ENCODE measurements around the gene MBNL2. TPM values are rescaled to one million over a fixed set of nuclear protein-coding genes. Genes with fewer than 3 reads are reported as not detected.

The MBNL2 gene
- total and polyA plus RNA-seq, 10 of the 15 experiments (the other 5 are each of a cell fraction or from before 2014, with no cell fraction given) = 1.6 to 9.7 (median 6.7) TPM

DNA sequence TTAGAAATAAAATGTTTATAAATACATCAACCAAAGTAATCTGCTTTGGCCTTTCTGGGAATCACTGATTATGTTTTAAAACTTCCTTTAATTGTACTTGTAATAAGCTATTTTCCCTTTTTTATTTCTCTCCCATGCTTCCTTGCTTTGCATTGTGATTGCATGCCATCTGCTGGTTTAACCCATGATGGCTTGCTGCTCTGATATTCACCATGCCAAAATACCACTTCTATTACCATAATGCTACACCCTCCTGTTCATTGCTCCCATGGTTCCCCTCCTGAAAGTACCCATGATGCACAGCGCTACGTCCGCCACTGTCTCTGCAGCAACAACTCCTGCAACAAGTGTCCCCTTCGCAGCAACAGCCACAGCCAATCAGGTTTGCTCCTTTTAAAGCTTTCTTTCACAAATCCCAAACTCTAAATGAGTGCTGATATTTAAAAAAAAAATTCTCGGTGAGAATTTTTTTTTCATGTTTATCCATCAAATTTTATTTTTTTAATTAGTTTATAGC is 144.1 kb downstream of the MBNL2 start:
- H3K4me1 ChIP-seq (ENCODE audit: control insufficient read depth, insufficient read depth, low read length) = peaks cover 3% of the 10 kb centered on the region; the same call in 1 of the 2 replicates
- no peak overlapping the region for H3K4me2 ChIP-seq (ENCODE audit: control insufficient read depth, insufficient read depth)
- H2AFZ ChIP-seq (ENCODE audit: control insufficient read depth, low read depth, low read length) = no peak overlapping the region
- intact Hi-C loops (cut with micrococcal nuclease; ENCODE audit: unreplicated experiment) = loop anchor here (10.0 kb wide), 1 partner anchor 209 kb away; no protein-coding TSS in a partner anchor
- H4K20me1 ChIP-seq (ENCODE audit: control insufficient read depth, insufficient read depth) = no peaks in the 10 kb centered on the region
- H3K4me3 ChIP-seq = no peak overlapping the region
- ChIA-PET CTCF (interaction anchor here (1.0 to 1.6 kb wide), 3 partner anchors 15 to 151 kb away, joined by 3 to 4 read pairs (median 3); no protein-coding TSS in a partner anchor), RAD21 (ENCODE audit: unreplicated experiment) (no interaction called here), POLR2A (no interaction called here), SMC1A (ENCODE audit: uncharacterized antibody, unreplicated experiment) (interaction anchor here (0.6 kb wide), 1 partner anchor 31 kb away, joined by 3 read pairs; no protein-coding TSS in a partner anchor)
- ATAC-seq = no peak
- H3K27me3 ChIP-seq (replicated peaks in 1 of 2; ENCODE audit: control insufficient read depth in 2 of 2, insufficient read depth in 2 of 2, low read length in 1 of 2) = no peaks in the 10 kb centered on the region
- H3K79me2 ChIP-seq (ENCODE audit: control insufficient read depth, insufficient read depth, low read length) = no peaks in the 10 kb centered on the region
- H3K36me3 ChIP-seq (ENCODE audit: control insufficient read depth in 2 of 2, insufficient read depth in 2 of 2, low read length in 1 of 2) = no peaks in the 10 kb centered on the region; a peak in 1 of 4 replicates
- TF ChIP-seq TBL1XR1 (IDR thresholded peaks at IDR 0.05; ENCODE audit: low read depth, low read length) (no peak), RAD21 (IDR thresholded peaks at IDR 0.05; ENCODE audit: insufficient read depth, low read depth, low read length) (peak; percentile 23; the same call in 1 of the 2 replicates), FOXK2 (IDR thresholded peaks at IDR 0.05) (no peak), TCF12 (IDR thresholded peaks at IDR 0.05; ENCODE audit: low read depth, low read length) (no peak)
- TF ChIP-seq, protein P1, sequence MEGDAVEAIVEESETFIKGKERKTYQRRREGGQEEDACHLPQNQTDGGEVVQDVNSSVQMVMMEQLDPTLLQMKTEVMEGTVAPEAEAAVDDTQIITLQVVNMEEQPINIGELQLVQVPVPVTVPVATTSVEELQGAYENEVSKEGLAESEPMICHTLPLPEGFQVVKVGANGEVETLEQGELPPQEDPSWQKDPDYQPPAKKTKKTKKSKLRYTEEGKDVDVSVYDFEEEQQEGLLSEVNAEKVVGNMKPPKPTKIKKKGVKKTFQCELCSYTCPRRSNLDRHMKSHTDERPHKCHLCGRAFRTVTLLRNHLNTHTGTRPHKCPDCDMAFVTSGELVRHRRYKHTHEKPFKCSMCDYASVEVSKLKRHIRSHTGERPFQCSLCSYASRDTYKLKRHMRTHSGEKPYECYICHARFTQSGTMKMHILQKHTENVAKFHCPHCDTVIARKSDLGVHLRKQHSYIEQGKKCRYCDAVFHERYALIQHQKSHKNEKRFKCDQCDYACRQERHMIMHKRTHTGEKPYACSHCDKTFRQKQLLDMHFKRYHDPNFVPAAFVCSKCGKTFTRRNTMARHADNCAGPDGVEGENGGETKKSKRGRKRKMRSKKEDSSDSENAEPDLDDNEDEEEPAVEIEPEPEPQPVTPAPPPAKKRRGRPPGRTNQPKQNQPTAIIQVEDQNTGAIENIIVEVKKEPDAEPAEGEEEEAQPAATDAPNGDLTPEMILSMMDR (IDR thresholded peaks at IDR 0.05 in 2 of 3, conservative IDR thresholded peaks at IDR 0.05 in 1 of 3; ENCODE audit: control insufficient read depth in 2 of 3, extremely low read depth in 1 of 3, insufficient read depth in 1 of 3, low read depth in 3 of 3, low read length in 3 of 3) = 0 out of 6 replicates have a peak, but pooled peaks of 1 of the 3 experiments have one; percentile 5
- TF ChIP-seq, protein P2, sequence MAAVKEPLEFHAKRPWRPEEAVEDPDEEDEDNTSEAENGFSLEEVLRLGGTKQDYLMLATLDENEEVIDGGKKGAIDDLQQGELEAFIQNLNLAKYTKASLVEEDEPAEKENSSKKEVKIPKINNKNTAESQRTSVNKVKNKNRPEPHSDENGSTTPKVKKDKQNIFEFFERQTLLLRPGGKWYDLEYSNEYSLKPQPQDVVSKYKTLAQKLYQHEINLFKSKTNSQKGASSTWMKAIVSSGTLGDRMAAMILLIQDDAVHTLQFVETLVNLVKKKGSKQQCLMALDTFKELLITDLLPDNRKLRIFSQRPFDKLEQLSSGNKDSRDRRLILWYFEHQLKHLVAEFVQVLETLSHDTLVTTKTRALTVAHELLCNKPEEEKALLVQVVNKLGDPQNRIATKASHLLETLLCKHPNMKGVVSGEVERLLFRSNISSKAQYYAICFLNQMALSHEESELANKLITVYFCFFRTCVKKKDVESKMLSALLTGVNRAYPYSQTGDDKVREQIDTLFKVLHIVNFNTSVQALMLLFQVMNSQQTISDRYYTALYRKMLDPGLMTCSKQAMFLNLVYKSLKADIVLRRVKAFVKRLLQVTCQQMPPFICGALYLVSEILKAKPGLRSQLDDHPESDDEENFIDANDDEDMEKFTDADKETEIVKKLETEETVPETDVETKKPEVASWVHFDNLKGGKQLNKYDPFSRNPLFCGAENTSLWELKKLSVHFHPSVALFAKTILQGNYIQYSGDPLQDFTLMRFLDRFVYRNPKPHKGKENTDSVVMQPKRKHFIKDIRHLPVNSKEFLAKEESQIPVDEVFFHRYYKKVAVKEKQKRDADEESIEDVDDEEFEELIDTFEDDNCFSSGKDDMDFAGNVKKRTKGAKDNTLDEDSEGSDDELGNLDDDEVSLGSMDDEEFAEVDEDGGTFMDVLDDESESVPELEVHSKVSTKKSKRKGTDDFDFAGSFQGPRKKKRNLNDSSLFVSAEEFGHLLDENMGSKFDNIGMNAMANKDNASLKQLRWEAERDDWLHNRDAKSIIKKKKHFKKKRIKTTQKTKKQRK (IDR thresholded peaks at IDR 0.05; ENCODE audit: low read depth, low read length) = no peak
- 100% methylated on average over 5 of the region's 5 CpGs for WGBS (ENCODE audit: insufficient coverage, insufficient replicate concordance, low lambda C conversion rate, missing lambda C conversion rate)
- H3K27ac ChIP-seq (ENCODE audit: control insufficient read depth, insufficient read depth) = no peak overlapping the region
- FAIRE-seq = no peak
- DNase-seq (ENCODE audit: low read depth, low spot score) = no peak
- no peaks in the 10 kb centered on the region for H3K9me3 ChIP-seq (replicated peaks; ENCODE audit: control insufficient read depth, insufficient read depth, low read length)
- H3K9ac ChIP-seq (ENCODE audit: control insufficient read depth, insufficient read depth, low read length) = no peak overlapping the region
- no TSS peak for BruUV-seq (replicated peaks)
- in situ Hi-C loops (cut with MboI) = no loop called here

Measured in GM12878 (cell line).